ENCODE data around the gene CHRM1. TPM values are rescaled to one million over a fixed set of nuclear protein-coding genes. Genes with fewer than 3 reads are reported as not detected.

The CHRM1 gene
- total and polyA plus RNA-seq, 4 donors, result 0.38 to 1.5 (median 1.2) TPM

- Histone ChIP-seq H3K27ac (ENCODE audit: low read depth in 1 of 2, low read length in 1 of 2) (peak overlapping the region; percentile 25 to 45), H3K9ac (ENCODE audit: insufficient read depth in 1 of 2, low read length in 2 of 2) (no peak overlapping the region), H3K36me3 (ENCODE audit: control insufficient read depth in 4 of 4, insufficient read depth in 4 of 4, low read length in 4 of 4) (peaks cover 36 to 44% (median 40%) of the 10 kb centered on the region in 4 donors), H3K27me3 (ENCODE audit: control insufficient read depth in 3 of 3, insufficient read depth in 3 of 3, low read length in 2 of 3) (no peaks in the 10 kb centered on the region), H3K9me3 (ENCODE audit: control insufficient read depth in 4 of 4, insufficient read depth in 3 of 4, low read length in 3 of 4) (no peaks in the 10 kb centered on the region), H3K4me1 (ENCODE audit: control insufficient read depth in 5 of 5, insufficient read depth in 5 of 5, low read length in 5 of 5) (peaks cover 0 to 18% (median 0%) of the 10 kb centered on the region in 5 donors), H3K4me3 (no peak overlapping the region)
- 62 to 73% methylated on average over 11 of the region's 11 CpGs for WGBS, 2 donors
- no peak for DNase-seq
- ATAC-seq (ENCODE audit: insufficient read depth, low FRiP score), result peak; percentile 21
- no peak for TF ChIP-seq CTCF (IDR thresholded peaks at IDR 0.05; ENCODE audit: control extremely low read depth, extremely low read depth)
Observed at GRCh38 chr11:62889484-62890437, 31.4 kb downstream of the CHRM1 start.

- Histone ChIP-seq H3K27ac (ENCODE audit: low read depth in 1 of 2, low read length in 1 of 2) (peak overlapping the region in 1 of 2 donors; percentile 25), H3K36me3 (ENCODE audit: control insufficient read depth in 4 of 4, insufficient read depth in 4 of 4, low read length in 4 of 4) (peaks cover 40 to 48% (median 45%) of the 10 kb centered on the region in 4 donors), H3K4me3 (no peak overlapping the region), H3K27me3 (ENCODE audit: control insufficient read depth in 3 of 3, insufficient read depth in 3 of 3, low read length in 2 of 3) (no peaks in the 10 kb centered on the region), H3K9me3 (ENCODE audit: control insufficient read depth in 4 of 4, insufficient read depth in 3 of 4, low read length in 3 of 4) (no peaks in the 10 kb centered on the region), H3K9ac (ENCODE audit: insufficient read depth in 1 of 2, low read length in 2 of 2) (no peak overlapping the region), H3K4me1 (ENCODE audit: control insufficient read depth in 5 of 5, insufficient read depth in 5 of 5, low read length in 5 of 5) (peaks cover 0 to 19% (median under 1%) of the 10 kb centered on the region in 5 donors)
- WGBS, 2 donors, result 64 to 77% methylated on average over 2 of the region's 2 CpGs
- no peak for TF ChIP-seq CTCF (IDR thresholded peaks at IDR 0.05; ENCODE audit: control extremely low read depth, extremely low read depth)
- no peak for ATAC-seq (ENCODE audit: insufficient read depth, low FRiP score)
- DNase-seq, result no peak
Observed at GRCh38 chr11:62889126-62889483, 32.1 kb downstream of the CHRM1 start.

GRCh38 chr11:62888406-62888805 lies 32.8 kb downstream of the CHRM1 start:
- H3K27me3 ChIP-seq (ENCODE audit: control insufficient read depth in 3 of 3, insufficient read depth in 3 of 3, low read length in 2 of 3), result no peaks in the 10 kb centered on the region
- H3K9me3 ChIP-seq (ENCODE audit: control insufficient read depth in 4 of 4, insufficient read depth in 3 of 4, low read length in 3 of 4), result no peaks in the 10 kb centered on the region
- no peak for DNase-seq
- no peak overlapping the region for H3K4me3 ChIP-seq
- no peak overlapping the region for H3K27ac ChIP-seq (ENCODE audit: low read depth in 1 of 2, low read length in 1 of 2)
- TF ChIP-seq CTCF (IDR thresholded peaks at IDR 0.05; ENCODE audit: control extremely low read depth, extremely low read depth), result no peak
- no peak overlapping the region for H3K9ac ChIP-seq (ENCODE audit: insufficient read depth in 1 of 2, low read length in 2 of 2)
- peaks cover 0 to 19% (median 5%) of the 10 kb centered on the region in 5 donors for H3K4me1 ChIP-seq (ENCODE audit: control insufficient read depth in 5 of 5, insufficient read depth in 5 of 5, low read length in 5 of 5)
- ATAC-seq (ENCODE audit: insufficient read depth, low FRiP score), result no peak
- 90 to 94% methylated on average over 14 of the region's 14 CpGs for WGBS, 2 donors
- H3K36me3 ChIP-seq (ENCODE audit: control insufficient read depth in 4 of 4, insufficient read depth in 4 of 4, low read length in 4 of 4), result peaks cover 47 to 54% (median 51%) of the 10 kb centered on the region in 4 donors

Measured in lung (tissue), 12 donors.